OCI-M1 (cell line): ENCODE data around the gene PLCH2.

Experiments used
- DNase-seq: peaks from one replicate; lab custom pipeline; 2025; lab: John Stamatoyannopoulos, UW

PLCH2 gene

GRCh38 chr1:2460203-2460602 lies 15.9 kb upstream of the PLCH2 start:
- DNase-seq: no peak

GRCh38 chr1:2460996-2461751 lies 14.9 kb upstream of the PLCH2 start:
- DNase-seq: no peak

GRCh38 chr1:2462819-2463218 lies 13.3 kb upstream of the PLCH2 start:
- DNase-seq: no peak

GRCh38 chr1:2463396-2463795 lies 12.7 kb upstream of the PLCH2 start:
- no peak for DNase-seq

- no peak for DNase-seq
These were observed 10.5 kb upstream of the PLCH2 start for GRCh38 chr1:2465371-2466269.

DNA sequence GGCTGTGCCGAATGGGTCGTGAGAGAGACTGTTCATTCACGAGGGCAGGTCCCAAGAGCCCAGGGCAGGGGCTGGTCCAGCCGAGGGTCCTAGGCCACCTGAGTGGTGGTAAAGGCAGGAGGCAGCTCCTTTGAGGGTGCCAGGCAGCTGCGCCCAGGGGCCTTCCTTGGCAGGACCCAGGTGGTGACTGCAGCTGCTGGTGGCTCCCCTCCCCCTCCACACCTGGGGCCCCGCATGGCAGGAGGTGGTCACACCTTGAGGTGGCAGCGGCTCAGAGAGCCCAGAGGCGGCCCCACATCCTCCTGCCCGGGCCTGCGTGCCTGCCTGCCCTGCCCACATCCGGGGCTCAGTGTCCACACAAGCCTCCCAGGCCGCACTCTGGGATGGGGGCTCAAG lies 9.8 kb upstream of the PLCH2 start:
- no peak for DNase-seq

GRCh38 chr1:2466958-2467554 lies 9.0 kb upstream of the PLCH2 start:
- no peak for DNase-seq

GRCh38 chr1:2468041-2468472 lies 8.0 kb upstream of the PLCH2 start:
- DNase-seq: peak; percentile 42

- no peak for DNase-seq
These were observed 7.5 kb upstream of the PLCH2 start for GRCh38 chr1:2468540-2468939.

DNA sequence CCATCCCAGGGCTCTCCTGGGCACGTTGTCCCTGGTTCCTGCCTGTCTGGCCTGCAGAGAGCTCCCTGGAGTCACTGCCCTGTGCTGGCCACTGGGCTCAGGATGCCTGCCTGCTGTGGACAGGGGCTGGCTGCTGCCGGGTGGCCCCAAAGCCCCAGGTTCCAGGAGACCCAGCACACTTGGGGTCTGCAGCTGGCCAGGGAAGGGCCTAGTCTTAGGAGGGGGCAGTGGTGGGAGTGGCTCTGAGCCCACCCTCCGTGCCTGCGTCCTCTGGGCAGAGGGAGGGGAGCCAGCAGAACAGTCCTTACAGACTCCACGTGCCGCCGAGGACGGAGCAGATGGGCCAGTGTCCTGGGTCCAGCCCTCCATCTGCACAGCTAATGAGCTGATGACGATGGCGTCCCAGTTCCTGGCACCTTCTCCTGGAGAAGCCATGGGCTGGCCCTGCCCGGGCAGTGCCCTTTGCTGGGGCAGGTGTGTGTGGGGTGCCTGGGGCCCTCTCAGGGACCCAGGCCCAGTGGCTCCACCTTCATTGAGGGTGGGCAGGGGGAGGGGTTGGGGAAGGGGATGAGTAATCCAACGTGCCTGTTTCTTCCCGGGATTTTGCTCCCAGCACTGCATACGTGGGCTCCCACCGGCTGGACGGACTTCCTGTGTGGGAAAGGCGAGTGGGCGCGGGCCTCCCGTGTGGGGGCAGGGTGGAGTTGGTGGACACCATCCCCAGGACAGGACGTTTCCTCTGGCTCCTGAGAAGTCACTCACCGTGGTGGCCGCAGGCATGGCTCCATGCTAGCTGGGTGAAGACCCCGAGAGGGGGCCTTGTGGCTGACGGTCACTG lies 6.8 kb upstream of the PLCH2 start:
- no peak for DNase-seq

GRCh38 chr1:2470290-2471158 lies 5.6 kb upstream of the PLCH2 start:
- DNase-seq: no peak

- no peak for DNase-seq
These were observed 5.0 kb upstream of the PLCH2 start for GRCh38 chr1:2471159-2471471.

GRCh38 chr1:2471587-2472001 lies 4.5 kb upstream of the PLCH2 start:
- DNase-seq: no peak

DNA sequence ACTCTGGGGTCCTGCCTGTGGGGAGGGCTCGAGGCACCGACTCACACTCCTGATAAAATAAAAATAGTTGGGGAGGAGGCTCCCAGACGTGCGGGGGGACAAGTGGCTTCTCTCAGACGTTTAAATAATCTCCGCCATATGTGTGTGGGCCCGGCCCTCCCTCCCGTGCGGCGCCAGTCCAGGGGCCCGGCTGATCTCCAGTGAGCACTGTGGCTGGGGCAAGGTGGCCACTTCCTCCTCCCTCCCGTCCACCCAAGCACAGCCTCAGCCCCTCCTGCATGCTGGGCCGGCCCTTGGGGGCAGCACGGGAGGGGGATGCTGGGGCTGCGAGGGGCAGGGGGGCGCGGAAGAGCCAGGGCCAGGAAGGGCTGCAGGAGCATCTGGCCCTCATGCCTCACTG lies 4.0 kb upstream of the PLCH2 start:
- DNase-seq: no peak

DNA sequence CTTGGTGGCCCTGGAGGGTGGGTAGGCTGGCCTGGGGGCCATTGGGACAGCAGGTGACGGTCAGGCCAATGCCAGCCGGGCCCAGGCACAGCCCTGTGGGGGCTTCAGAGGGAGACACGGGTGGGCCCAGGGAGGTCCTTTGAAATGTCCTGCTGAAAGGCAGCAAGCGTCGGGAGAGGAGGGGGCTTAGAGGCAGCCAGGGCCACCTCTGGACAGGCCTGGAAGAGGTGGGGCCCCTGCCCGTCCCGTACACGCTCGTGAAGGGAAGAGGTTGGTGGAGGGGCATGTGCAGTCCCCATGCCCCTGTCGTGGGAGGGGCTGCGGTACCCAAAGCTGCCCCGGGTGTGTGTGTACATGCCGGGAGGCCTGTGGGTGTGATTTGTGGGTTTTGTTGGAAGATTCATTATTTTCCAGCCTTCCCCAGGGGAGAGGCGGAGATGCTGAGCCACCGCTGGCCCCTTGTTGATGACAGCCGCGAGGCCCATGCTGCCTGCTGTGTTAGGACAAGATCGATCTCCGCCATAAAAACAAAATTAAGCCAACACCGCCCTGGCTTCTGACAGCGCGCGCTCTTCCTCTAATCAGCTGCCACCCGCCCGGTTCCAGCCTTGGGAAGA lies 3.4 kb upstream of the PLCH2 start:
- DNase-seq: no peak

DNA sequence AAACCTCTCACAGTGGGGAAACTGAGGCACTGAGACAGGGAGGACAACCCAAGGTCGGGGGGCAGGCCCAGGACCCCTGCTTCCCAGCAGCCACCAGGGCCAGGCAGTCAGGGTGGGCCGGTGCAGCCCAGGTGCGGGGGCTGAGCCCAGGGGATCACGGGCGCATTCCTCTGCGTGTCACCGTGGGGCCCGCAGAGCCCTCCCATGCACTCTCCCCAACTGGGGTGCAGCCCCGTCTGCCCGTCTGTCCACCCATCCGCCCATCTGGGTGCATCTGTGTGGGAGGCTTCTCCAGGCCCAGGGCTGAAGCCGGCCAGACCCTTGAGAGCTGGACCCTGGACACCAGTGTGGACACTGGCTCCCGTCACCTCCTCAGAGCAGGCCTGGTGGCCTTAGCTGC lies 2.9 kb upstream of the PLCH2 start:
- no peak for DNase-seq

GRCh38 chr1:2474104-2474844 lies 1.8 kb upstream of the PLCH2 start:
- no peak for DNase-seq

DNA sequence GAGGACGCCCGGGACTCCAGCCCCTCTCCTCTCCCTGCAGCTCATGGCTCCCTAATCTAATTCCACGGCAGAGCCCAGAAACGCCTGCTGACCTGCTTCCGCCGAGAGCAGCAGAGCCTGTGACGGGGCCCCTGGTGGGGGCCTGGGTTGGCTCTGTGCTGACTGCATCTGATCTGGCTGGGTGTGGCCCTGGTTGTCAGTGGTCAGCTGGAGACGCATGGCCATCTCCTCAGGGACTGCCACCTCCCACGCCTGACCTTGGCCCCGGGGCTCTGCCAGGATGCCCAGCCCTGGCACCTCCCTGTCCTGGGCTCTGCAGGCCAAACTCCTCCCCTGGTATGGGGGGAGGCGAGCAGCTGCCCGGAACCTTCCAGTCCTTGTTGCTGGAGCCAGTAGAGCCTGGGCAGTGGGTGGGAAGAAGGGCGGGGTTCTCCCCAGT lies 1.1 kb upstream of the PLCH2 start:
- peak; percentile 3 for DNase-seq

- DNase-seq: no peak
These were observed 518 bp upstream of the PLCH2 start for GRCh38 chr1:2475571-2475970.

DNA sequence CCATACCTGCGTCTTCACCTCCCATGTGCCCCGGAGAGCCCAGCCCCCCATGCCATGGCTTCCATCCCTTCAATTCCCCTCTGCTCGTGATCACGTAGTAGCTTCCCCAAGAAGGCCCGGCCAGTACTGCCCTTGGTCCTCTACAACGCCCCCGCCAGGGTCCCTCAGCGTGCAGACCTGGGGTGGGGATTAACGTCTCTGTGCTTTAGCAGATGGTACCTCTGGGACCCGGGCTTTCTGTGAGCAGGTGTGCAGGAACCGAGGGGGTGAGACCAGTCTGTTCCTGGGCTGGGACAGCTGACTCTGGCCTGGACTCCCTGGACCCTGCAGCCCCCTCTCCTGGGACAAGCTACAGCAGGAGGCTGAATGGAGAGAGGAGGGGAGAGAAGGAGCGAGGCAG lies 1.2 kb downstream of the PLCH2 start:
- DNase-seq: no peak
